KMS-11 (cell line): Measurements from ENCODE around the gene DGKB.

ENCODE experiments used
- H2AFZ ChIP-seq: fragments of 200-600 bp; sonication (generic); 2 replicates; pipeline ENCODE4 v1.6.1; 2016; ENCODE audit warnings: antibody characterized with exemption, mixed run types, low read depth
- H3K27ac ChIP-seq: fragments of 200-600 bp; sonication (generic); 2 replicates; pipeline ENCODE4 v1.6.1; 2016; ENCODE audit warnings: mild to moderate bottlenecking, mixed run types
- H3K27me3 ChIP-seq: fragments of 200-600 bp; sonication (generic); 2 replicates; pipeline ENCODE4 v1.6.1; 2017; ENCODE audit warnings: mild to moderate bottlenecking, low read depth, mixed run types, moderate library complexity; ENCODE audit not compliant: insufficient read depth
- H3K36me3 ChIP-seq: fragments of 200-600 bp; sonication (generic); 2 replicates; pipeline ENCODE4 v1.6.1; 2017; ENCODE audit warnings: mild to moderate bottlenecking, mixed run types; ENCODE audit not compliant: insufficient read depth
- H3K4me1 ChIP-seq: fragments of 200-600 bp; sonication (generic); 2 replicates; pipeline ENCODE4 v1.6.1; 2016; ENCODE audit warnings: mild to moderate bottlenecking, low read depth, mixed run types; ENCODE audit not compliant: poor library complexity, severe bottlenecking
- H3K4me2 ChIP-seq: fragments of 200-600 bp; sonication (generic); 2 replicates; pipeline ENCODE4 v1.7.0; 2016; ENCODE audit warnings: mild to moderate bottlenecking, mixed run types
- H3K4me3 ChIP-seq: fragments of 200-600 bp; sonication (generic); IDR thresholded peaks from 2 replicates; pipeline ENCODE4 v1.6.1; 2017; ENCODE audit warnings: low read depth, low read length, mixed read lengths; ENCODE audit not compliant: insufficient read depth
- H3K79me2 ChIP-seq: fragments of 200-600 bp; sonication (generic); 2 replicates; pipeline ENCODE4 v1.6.1; 2016; ENCODE audit warnings: low read depth, mixed run types; ENCODE audit not compliant: insufficient read depth
- H3K9ac ChIP-seq: fragments of 200-600 bp; sonication (generic); 2 replicates; pipeline ENCODE4 v1.6.1; 2016; ENCODE audit warnings: mild to moderate bottlenecking, mixed run types
- H4K20me1 ChIP-seq: fragments of 200-600 bp; sonication (generic); 2 replicates; pipeline ENCODE4 v1.6.1; 2016; ENCODE audit warnings: mild to moderate bottlenecking, mixed run types; ENCODE audit not compliant: insufficient read depth
- TF ChIP-seq, protein P1 (sequence below): fragments of 200-600 bp; sonication (generic); conservative IDR thresholded peaks from 2 replicates; pipeline ENCODE4 v1.6.1; 2017; ENCODE audit warnings: low read depth, mild to moderate bottlenecking, antibody characterized with exemption, low read length, moderate library complexity, mixed read lengths

DGKB gene

DNA sequence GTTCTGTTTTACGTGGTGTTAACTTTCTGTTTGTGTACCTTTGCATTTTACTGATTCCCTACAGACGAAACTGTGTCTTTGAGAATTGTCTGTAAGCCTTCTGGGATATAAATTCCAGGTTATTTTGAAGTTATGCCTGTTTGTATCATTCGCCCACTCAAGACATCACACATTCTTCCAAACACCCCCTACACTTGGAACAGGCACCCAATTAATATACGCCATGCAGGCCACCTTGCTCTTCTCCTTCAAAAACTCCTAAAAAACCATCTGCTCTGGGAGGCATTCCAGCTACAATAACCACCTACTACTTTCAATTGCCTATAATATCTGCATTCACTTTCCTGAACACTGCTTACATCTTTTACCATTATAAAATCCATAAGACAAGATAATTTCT, 453.3 kb downstream of the DGKB start:
- TF ChIP-seq, protein P1, sequence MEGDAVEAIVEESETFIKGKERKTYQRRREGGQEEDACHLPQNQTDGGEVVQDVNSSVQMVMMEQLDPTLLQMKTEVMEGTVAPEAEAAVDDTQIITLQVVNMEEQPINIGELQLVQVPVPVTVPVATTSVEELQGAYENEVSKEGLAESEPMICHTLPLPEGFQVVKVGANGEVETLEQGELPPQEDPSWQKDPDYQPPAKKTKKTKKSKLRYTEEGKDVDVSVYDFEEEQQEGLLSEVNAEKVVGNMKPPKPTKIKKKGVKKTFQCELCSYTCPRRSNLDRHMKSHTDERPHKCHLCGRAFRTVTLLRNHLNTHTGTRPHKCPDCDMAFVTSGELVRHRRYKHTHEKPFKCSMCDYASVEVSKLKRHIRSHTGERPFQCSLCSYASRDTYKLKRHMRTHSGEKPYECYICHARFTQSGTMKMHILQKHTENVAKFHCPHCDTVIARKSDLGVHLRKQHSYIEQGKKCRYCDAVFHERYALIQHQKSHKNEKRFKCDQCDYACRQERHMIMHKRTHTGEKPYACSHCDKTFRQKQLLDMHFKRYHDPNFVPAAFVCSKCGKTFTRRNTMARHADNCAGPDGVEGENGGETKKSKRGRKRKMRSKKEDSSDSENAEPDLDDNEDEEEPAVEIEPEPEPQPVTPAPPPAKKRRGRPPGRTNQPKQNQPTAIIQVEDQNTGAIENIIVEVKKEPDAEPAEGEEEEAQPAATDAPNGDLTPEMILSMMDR = no peak
- H3K9ac ChIP-seq = no peak overlapping the region
- H3K4me1 ChIP-seq = peaks cover 12% of the 10 kb centered on the region
- H3K4me3 ChIP-seq = no peak overlapping the region
- no peak overlapping the region for H3K4me2 ChIP-seq
- no peaks in the 10 kb centered on the region for H3K79me2 ChIP-seq
- H3K27me3 ChIP-seq = no peaks in the 10 kb centered on the region
- no peak overlapping the region for H3K27ac ChIP-seq
- no peak overlapping the region for H2AFZ ChIP-seq
- no peaks in the 10 kb centered on the region for H3K36me3 ChIP-seq
- H4K20me1 ChIP-seq = no peaks in the 10 kb centered on the region

DNA sequence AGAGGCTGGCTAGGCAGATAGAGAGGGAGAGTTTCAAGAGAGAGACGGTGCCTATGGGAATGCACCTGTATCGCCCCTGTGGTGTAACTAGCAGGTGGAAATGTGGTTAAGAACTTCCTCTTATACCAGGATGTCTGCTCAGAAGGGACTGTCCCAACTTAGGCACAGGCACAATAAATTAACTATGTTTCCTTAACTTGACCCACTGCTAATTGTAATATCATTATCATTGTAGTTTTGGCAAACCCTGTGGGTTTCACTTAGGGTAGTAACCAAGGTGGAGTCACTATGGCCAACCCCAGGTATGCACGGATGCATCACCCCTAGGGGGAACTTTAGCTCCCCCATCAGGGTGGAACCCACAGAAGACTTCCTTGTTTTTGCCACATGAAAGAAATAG, 455.7 kb downstream of the DGKB start:
- no peaks in the 10 kb centered on the region for H3K27me3 ChIP-seq
- H3K79me2 ChIP-seq = no peaks in the 10 kb centered on the region
- TF ChIP-seq, protein P1 = no peak
- no peak overlapping the region for H3K4me3 ChIP-seq
- H3K4me1 ChIP-seq = peaks cover 12% of the 10 kb centered on the region
- peak overlapping the region; percentile 6; the same call in 1 of the 2 replicates for H3K4me2 ChIP-seq
- H3K9ac ChIP-seq = no peak overlapping the region
- no peak overlapping the region for H2AFZ ChIP-seq
- no peaks in the 10 kb centered on the region for H3K36me3 ChIP-seq
- H3K27ac ChIP-seq = no peak overlapping the region
- H4K20me1 ChIP-seq = no peaks in the 10 kb centered on the region

DNA sequence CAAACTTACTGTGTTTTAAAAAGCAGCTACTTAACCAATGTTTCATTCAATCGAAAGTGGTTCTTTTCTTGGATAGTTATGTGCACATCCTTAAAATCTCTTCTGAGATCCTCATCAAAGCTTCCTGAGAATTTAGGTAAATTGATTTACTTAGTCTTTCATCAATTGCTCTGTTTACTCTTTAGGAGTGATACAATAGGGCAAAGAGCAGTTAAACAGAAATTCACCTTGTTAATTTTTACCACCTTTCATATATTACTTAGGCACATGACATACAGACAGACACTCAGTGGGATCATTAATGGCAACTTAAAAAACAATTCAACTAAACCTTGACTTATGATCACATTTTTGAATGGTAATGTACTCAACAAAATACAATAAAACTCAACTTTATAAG, 456.3 kb downstream of the DGKB start:
- Histone ChIP-seq H3K4me2 (peak overlapping the region; percentile 6; the same call in 1 of the 2 replicates), H3K36me3 (no peaks in the 10 kb centered on the region), H3K79me2 (no peaks in the 10 kb centered on the region), H2AFZ (no peak overlapping the region), H3K4me1 (peaks cover 12% of the 10 kb centered on the region), H3K27ac (no peak overlapping the region), H4K20me1 (no peaks in the 10 kb centered on the region), H3K9ac (no peak overlapping the region), H3K27me3 (no peaks in the 10 kb centered on the region), H3K4me3 (no peak overlapping the region)
- TF ChIP-seq, protein P1 = no peak

DNA sequence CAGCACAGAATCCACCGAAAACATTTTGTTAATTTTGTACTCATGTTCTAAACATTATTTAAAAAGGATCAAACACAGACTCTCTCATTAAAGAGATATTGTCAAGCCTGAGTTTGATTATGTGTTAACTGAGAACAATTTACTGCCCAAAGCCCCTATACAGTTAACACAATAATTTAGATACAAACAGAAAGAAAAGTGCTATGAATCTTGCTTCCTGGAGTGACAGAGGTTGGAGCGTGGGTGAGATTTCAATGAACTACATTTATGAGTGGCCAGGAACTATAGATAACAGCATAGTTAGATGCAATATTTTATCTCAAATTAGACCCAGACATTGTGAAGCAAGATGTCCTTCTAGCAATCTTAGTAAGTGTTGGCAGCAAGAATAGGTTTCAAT, 464.2 kb downstream of the DGKB start:
- H2AFZ ChIP-seq = no peak overlapping the region
- H3K36me3 ChIP-seq = no peaks in the 10 kb centered on the region
- H4K20me1 ChIP-seq = no peaks in the 10 kb centered on the region
- TF ChIP-seq, protein P1 = no peak
- H3K4me3 ChIP-seq = no peak overlapping the region
- no peak overlapping the region for H3K4me2 ChIP-seq
- H3K4me1 ChIP-seq = no peaks in the 10 kb centered on the region
- no peaks in the 10 kb centered on the region for H3K79me2 ChIP-seq
- H3K27me3 ChIP-seq = no peaks in the 10 kb centered on the region
- no peak overlapping the region for H3K9ac ChIP-seq
- H3K27ac ChIP-seq = no peak overlapping the region
